Suprapubic skin (tissue), 4 donors: ENCODE data around the gene PITX2. TPM values are rescaled to one million over a fixed set of nuclear protein-coding genes. Genes with fewer than 3 reads are reported as not detected.
A peak's percentile ranks its signal among the peaks of the same experiment; 100 is the strongest.

ENCODE experiments used
- DNase-seq, 2 donors: peaks; one replicate each; pipeline ENCODE4 v3.0.0-alpha.2; 2019; ENCODE audit warnings: low spot score in 2 of 2
- H3K27ac ChIP-seq: fragments of 200-600 bp; sonication (generic); one replicate; pipeline ENCODE4 v1.5.1; 2019
- H3K27me3 ChIP-seq: fragments of 200-600 bp; sonication (generic); one replicate; pipeline ENCODE4 v1.5.1; 2019
- H3K36me3 ChIP-seq: fragments of 200-600 bp; sonication (generic); one replicate; pipeline ENCODE4 v1.5.1; 2019
- H3K4me1 ChIP-seq: fragments of 200-600 bp; sonication (generic); one replicate; pipeline ENCODE4 v1.5.1; 2019
- H3K4me3 ChIP-seq: fragments of 200-600 bp; sonication (generic); one replicate; pipeline ENCODE4 v1.5.1; 2019; ENCODE audit warnings: mild to moderate bottlenecking
- H3K9me3 ChIP-seq: fragments of 200-600 bp; sonication (generic); one replicate; pipeline ENCODE4 v1.5.1; 2019
- EP300 ChIP-seq: sonication (generic); formaldehyde crosslinking; IDR thresholded peaks from one replicate; pipeline ENCODE4 v1.6.1; 2017; ENCODE audit warnings: antibody characterized with exemption
- POLR2A ChIP-seq, 2 donors: fragments of 450-650 bp; IDR thresholded peaks; one replicate each; pipeline ENCODE4 v1.6.1; 2017; ENCODE audit warnings: antibody characterized with exemption in 2 of 2, mild to moderate bottlenecking in 2 of 2, moderate library complexity in 2 of 2
- POLR2AphosphoS5 ChIP-seq, 3 donors: sonication (generic); formaldehyde crosslinking; IDR thresholded peaks; one replicate each; pipeline ENCODE4 v1.6.1; 2017; ENCODE audit warnings: antibody characterized with exemption in 3 of 3
- WGBS: methylation state at CpG from one replicate; pipeline ENCODE4 v1.1.5; 2018; 5-methylcytosine and 5-hydroxymethylcytosine counted together
- total RNA-seq, 4 donors: library from RNA; depleted of rRNA; stranded (reverse); fragments of >200 nt; gene quantifications; one replicate each; pipeline ENCODE4 v1.1.0, GENCODE V29; 2016
- TF ChIP-seq, protein P1 (sequence below), 2 donors: fragments of 200-600 bp in 1 of 2; fragments of 450-650 bp in 1 of 2; sonication (generic) in 1 of 2; IDR thresholded peaks; one replicate each; pipeline ENCODE4 v1.5.1; 2016 to 2019; ENCODE audit warnings: antibody characterized with exemption in 2 of 2, mild to moderate bottlenecking in 1 of 2, moderate library complexity in 1 of 2

Gene PITX2
- total RNA-seq, 4 donors from 2014 or later = 0.48 to 8.3 (median 4.1) TPM

DNA sequence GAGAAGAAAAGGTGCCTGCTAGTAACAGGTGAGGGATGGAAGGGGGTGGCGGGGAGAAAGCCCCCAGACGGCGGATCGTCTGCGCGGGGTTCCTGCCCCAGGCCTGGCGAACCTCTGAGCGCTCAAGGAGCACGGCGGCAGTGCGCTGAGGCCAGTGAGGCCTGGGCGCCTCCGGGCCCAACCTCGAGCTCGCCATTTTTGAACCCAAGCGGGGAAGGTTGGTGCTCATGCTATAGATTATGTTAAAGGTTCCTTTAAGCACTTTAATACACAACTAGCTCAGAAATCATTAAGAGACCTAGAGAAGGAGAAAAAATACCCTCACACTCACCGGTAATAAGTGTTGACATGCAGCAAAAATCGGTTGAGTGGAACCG, 7.9 kb downstream of the PITX2 start:
- Histone ChIP-seq H3K9me3 (no peaks in the 10 kb centered on the region), H3K27ac (no peak overlapping the region), H3K36me3 (no peaks in the 10 kb centered on the region), H3K4me3 (no peak overlapping the region), H3K4me1 (peaks cover 32% of the 10 kb centered on the region), H3K27me3 (peaks cover 97% of the 10 kb centered on the region)
- TF ChIP-seq EP300 (no peak), POLR2AphosphoS5 (IDR thresholded peaks at IDR 0.05) (no peak), POLR2A (IDR thresholded peaks at IDR 0.05) (no peak)
- TF ChIP-seq, protein P1, sequence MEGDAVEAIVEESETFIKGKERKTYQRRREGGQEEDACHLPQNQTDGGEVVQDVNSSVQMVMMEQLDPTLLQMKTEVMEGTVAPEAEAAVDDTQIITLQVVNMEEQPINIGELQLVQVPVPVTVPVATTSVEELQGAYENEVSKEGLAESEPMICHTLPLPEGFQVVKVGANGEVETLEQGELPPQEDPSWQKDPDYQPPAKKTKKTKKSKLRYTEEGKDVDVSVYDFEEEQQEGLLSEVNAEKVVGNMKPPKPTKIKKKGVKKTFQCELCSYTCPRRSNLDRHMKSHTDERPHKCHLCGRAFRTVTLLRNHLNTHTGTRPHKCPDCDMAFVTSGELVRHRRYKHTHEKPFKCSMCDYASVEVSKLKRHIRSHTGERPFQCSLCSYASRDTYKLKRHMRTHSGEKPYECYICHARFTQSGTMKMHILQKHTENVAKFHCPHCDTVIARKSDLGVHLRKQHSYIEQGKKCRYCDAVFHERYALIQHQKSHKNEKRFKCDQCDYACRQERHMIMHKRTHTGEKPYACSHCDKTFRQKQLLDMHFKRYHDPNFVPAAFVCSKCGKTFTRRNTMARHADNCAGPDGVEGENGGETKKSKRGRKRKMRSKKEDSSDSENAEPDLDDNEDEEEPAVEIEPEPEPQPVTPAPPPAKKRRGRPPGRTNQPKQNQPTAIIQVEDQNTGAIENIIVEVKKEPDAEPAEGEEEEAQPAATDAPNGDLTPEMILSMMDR (IDR thresholded peaks at IDR 0.05) = no peak
- no peak for DNase-seq
- 51% methylated on average over 19 of the region's 19 CpGs for WGBS

- no peaks in the 10 kb centered on the region for H3K9me3 ChIP-seq
- no peak overlapping the region for H3K27ac ChIP-seq
- peaks cover 28% of the 10 kb centered on the region for H3K4me1 ChIP-seq
- 48% methylated on average over 27 of the region's 27 CpGs for WGBS
- H3K36me3 ChIP-seq = no peaks in the 10 kb centered on the region
- H3K4me3 ChIP-seq = no peak overlapping the region
- TF ChIP-seq POLR2A (IDR thresholded peaks at IDR 0.05) (no peak), POLR2AphosphoS5 (IDR thresholded peaks at IDR 0.05) (no peak), EP300 (no peak)
- no peak for DNase-seq
- H3K27me3 ChIP-seq = peaks cover 96% of the 10 kb centered on the region
Measured at GRCh38 chr4:110614173-110614963, 8.5 kb downstream of the PITX2 start.

DNA sequence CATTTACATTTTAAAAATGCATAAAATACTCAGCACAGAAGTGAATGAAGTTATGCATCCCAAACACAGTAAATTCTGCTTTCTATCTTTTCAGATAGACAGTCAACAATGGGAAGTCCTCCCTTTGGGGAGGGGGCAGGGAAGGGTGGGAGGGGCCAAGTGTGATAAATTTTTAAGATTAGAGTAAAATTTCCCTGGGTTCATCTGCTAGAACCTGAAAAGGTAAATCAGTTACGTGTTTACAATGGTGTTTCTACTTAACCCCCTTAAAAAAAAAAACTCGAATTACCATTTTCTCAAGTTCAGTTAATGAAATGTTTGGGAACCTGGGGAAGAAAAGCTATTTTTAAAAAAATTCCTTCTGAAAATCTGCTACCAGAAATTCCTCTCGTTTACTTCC, 9.1 kb downstream of the PITX2 start:
- Histone ChIP-seq H3K4me1 (peaks cover 26% of the 10 kb centered on the region), H3K27ac (no peak overlapping the region), H3K27me3 (peaks cover 95% of the 10 kb centered on the region), H3K9me3 (no peaks in the 10 kb centered on the region), H3K36me3 (no peaks in the 10 kb centered on the region), H3K4me3 (no peak overlapping the region)
- WGBS = 44% methylated on average over 3 of the region's 3 CpGs
- TF ChIP-seq POLR2AphosphoS5 (IDR thresholded peaks at IDR 0.05) (no peak), EP300 (no peak), POLR2A (IDR thresholded peaks at IDR 0.05) (no peak)
- TF ChIP-seq, protein P1 (IDR thresholded peaks at IDR 0.05) = no peak
- DNase-seq = no peak

DNA sequence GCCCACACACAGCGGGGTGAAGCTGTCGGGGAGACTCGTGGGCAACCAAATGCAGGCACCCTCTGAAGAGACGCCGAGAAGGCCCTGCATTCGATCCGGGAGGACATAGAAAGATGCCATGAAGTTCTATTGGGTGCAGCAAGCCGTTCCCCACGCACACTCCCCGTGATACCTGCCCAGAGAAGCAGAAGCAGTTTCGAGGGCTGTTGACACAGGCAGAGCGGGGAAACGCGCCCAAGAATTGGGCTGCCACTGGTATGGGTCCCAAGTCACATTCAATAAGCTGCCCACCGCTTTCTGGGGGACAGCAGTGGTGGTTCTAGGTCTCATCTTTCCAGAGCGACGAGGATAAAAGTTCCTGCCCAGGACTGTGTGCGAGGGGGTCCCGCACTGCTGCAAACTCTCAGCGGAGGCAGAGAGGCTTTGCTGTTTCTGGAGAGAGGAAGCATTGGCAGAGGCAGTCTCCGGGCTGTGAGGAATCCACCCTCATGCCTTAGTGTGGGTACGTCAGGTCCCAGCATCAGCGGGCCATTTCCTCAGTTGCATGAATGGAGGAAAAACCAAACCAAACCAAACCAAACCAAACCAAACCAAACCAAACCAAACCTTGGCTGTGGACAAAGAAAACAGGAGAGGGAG, 10.1 kb downstream of the PITX2 start:
- no peak for DNase-seq
- WGBS = 48% methylated on average over 23 of the region's 23 CpGs
- H3K36me3 ChIP-seq = no peaks in the 10 kb centered on the region
- TF ChIP-seq, protein P1 (IDR thresholded peaks at IDR 0.05) = no peak
- TF ChIP-seq POLR2A (IDR thresholded peaks at IDR 0.05) = no peak
- TF ChIP-seq POLR2AphosphoS5 (IDR thresholded peaks at IDR 0.05) = no peak
- TF ChIP-seq EP300 = no peak
- H3K27me3 ChIP-seq = peaks cover 95% of the 10 kb centered on the region
- H3K27ac ChIP-seq = no peak overlapping the region
- H3K4me1 ChIP-seq = peaks cover 22% of the 10 kb centered on the region
- no peaks in the 10 kb centered on the region for H3K9me3 ChIP-seq
- H3K4me3 ChIP-seq = no peak overlapping the region

DNA sequence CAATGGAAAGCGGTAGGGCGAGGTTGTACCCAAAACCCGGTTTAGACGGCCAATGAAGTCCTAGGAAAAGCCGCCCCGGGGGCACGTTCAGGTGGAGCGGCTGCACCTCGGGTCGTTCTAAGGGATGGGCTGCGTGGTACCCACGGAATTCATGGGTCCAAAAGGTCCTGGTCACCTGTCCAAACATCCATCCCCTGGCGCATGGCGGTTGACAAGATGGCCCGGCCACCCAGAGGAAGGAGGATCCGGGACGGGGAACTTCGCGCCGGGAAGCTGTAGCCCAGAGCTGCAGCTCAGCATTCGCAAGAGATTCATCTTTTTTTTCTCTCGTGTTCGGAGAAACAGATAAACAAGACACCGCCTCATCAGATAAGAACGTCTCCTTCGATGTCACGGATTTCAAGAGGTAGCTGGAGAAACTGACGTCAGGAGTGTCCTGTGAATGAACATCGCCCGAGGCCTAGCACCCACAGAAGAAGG, 10.9 kb downstream of the PITX2 start:
- peaks cover 22% of the 10 kb centered on the region for H3K4me1 ChIP-seq
- peaks cover 97% of the 10 kb centered on the region for H3K27me3 ChIP-seq
- no peak for DNase-seq
- H3K4me3 ChIP-seq = peak overlapping the region; percentile 40
- TF ChIP-seq, protein P1 (IDR thresholded peaks at IDR 0.05) = no peak
- TF ChIP-seq EP300 = no peak
- TF ChIP-seq POLR2AphosphoS5 (IDR thresholded peaks at IDR 0.05) = no peak
- no peak for TF ChIP-seq POLR2A (IDR thresholded peaks at IDR 0.05)
- H3K9me3 ChIP-seq = no peaks in the 10 kb centered on the region
- H3K36me3 ChIP-seq = no peaks in the 10 kb centered on the region
- no peak overlapping the region for H3K27ac ChIP-seq
- WGBS = 13% methylated on average over 27 of the region's 30 CpGs
